GM12878 (cell line): ENCODE results near the gene ANKRD11.

Source experiments
- CTCF ChIP-seq, 3 experiments: IDR thresholded peaks in 2 of 3; conservative IDR thresholded peaks in 1 of 3; 2 replicates each; pipeline ENCODE4 v1.5.1; 2011; ENCODE audit warnings: low read depth in 3 of 3, low read length in 3 of 3, mild to moderate bottlenecking in 3 of 3, control low read depth in 2 of 3, moderate library complexity in 2 of 3, inconsistent platforms in 1 of 3, mixed read lengths in 1 of 3; ENCODE audit not compliant: control insufficient read depth in 2 of 3, insufficient read depth in 1 of 3; ENCODE audit errors: extremely low read depth in 1 of 3
- E2F4 ChIP-seq: IDR thresholded peaks from 2 replicates; pipeline ENCODE4 v1.6.1; 2012; ENCODE audit warnings: low read depth, low read length, improper control_type of control experiment
- ESRRA ChIP-seq: IDR thresholded peaks from 2 replicates; pipeline ENCODE4 v1.6.1; 2012; ENCODE audit warnings: mild to moderate bottlenecking, low read length, improper control_type of control experiment
- EZH2 ChIP-seq: IDR thresholded peaks from 2 replicates; pipeline ENCODE4 v1.6.1; 2012; ENCODE audit warnings: low read depth, mild to moderate bottlenecking, control low read depth, inconsistent platforms, low read length, borderline replicate concordance; ENCODE audit not compliant: control insufficient read depth
- FOXK2 ChIP-seq: fragments of 450-650 bp; IDR thresholded peaks from 2 replicates; pipeline ENCODE4 v1.6.1; 2017; ENCODE audit warnings: mild to moderate bottlenecking, moderate library complexity
- LARP7 ChIP-seq: fragments of 450-650 bp; IDR thresholded peaks from 2 replicates; pipeline ENCODE4 v1.6.1; 2017; ENCODE audit warnings: mild to moderate bottlenecking
- MYC ChIP-seq: IDR thresholded peaks from 2 replicates; pipeline ENCODE4 v1.6.1; 2011; ENCODE audit warnings: mild to moderate bottlenecking, low read length, moderate library complexity, inconsistent platforms; ENCODE audit not compliant: insufficient read depth, insufficient replicate concordance, insufficient read length, severe bottlenecking
- NBN ChIP-seq: fragments of 450-650 bp; IDR thresholded peaks from 2 replicates; pipeline ENCODE4 v1.6.1; 2016
- POLR2A ChIP-seq: IDR thresholded peaks from 2 replicates; pipeline ENCODE4 v1.6.1; 2011; ENCODE audit warnings: low read depth, mild to moderate bottlenecking, low read length
- POLR2AphosphoS5 ChIP-seq: IDR thresholded peaks from 2 replicates; pipeline ENCODE4 v1.6.1; 2011; ENCODE audit warnings: mild to moderate bottlenecking, low read length, inconsistent platforms
- USF1 ChIP-seq: IDR thresholded peaks from 2 replicates; pipeline ENCODE4 v1.6.1; 2011; ENCODE audit warnings: borderline replicate concordance, low read depth, mild to moderate bottlenecking, moderate library complexity, mixed read lengths, low read length; ENCODE audit not compliant: insufficient read depth; ENCODE audit errors: extremely low read length
- TF ChIP-seq, protein P1 (sequence below): fragments of 450-650 bp; IDR thresholded peaks from 2 replicates; pipeline ENCODE4 v1.6.1; 2016; ENCODE audit warnings: mild to moderate bottlenecking, moderate library complexity, borderline replicate concordance

- TF ChIP-seq USF1, result no peak
- no peak for TF ChIP-seq MYC
- no peak for TF ChIP-seq EZH2
- no peak for TF ChIP-seq POLR2A
- no peak for TF ChIP-seq E2F4
- TF ChIP-seq FOXK2, result no peak
- TF ChIP-seq LARP7, result no peak
- TF ChIP-seq, protein P1, sequence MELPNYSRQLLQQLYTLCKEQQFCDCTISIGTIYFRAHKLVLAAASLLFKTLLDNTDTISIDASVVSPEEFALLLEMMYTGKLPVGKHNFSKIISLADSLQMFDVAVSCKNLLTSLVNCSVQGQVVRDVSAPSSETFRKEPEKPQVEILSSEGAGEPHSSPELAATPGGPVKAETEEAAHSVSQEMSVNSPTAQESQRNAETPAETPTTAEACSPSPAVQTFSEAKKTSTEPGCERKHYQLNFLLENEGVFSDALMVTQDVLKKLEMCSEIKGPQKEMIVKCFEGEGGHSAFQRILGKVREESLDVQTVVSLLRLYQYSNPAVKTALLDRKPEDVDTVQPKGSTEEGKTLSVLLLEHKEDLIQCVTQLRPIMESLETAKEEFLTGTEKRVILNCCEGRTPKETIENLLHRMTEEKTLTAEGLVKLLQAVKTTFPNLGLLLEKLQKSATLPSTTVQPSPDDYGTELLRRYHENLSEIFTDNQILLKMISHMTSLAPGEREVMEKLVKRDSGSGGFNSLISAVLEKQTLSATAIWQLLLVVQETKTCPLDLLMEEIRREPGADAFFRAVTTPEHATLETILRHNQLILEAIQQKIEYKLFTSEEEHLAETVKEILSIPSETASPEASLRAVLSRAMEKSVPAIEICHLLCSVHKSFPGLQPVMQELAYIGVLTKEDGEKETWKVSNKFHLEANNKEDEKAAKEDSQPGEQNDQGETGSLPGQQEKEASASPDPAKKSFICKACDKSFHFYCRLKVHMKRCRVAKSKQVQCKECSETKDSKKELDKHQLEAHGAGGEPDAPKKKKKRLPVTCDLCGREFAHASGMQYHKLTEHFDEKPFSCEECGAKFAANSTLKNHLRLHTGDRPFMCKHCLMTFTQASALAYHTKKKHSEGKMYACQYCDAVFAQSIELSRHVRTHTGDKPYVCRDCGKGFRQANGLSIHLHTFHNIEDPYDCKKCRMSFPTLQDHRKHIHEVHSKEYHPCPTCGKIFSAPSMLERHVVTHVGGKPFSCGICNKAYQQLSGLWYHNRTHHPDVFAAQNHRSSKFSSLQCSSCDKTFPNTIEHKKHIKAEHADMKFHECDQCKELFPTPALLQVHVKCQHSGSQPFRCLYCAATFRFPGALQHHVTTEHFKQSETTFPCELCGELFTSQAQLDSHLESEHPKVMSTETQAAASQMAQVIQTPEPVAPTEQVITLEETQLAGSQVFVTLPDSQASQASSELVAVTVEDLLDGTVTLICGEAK, result no peak
- no peak for TF ChIP-seq ESRRA
- TF ChIP-seq POLR2AphosphoS5, result no peak
- TF ChIP-seq NBN, result no peak
- no peak for TF ChIP-seq CTCF (IDR thresholded peaks at IDR 0.05 in 2 of 3, conservative IDR thresholded peaks at IDR 0.05 in 1 of 3; ENCODE audit: control insufficient read depth in 2 of 3, extremely low read depth in 1 of 3, insufficient read depth in 1 of 3, low read depth in 3 of 3, low read length in 3 of 3)
These were observed 9.4 kb upstream of the ANKRD11 start for GRCh38 chr16:89499767-89500166.
